Upper lobe of left lung (tissue), 6 donors: Measurements from ENCODE around the gene THEMIS. TPM values are rescaled to one million over a fixed set of nuclear protein-coding genes. Genes with fewer than 3 reads are reported as not detected.

Experiments used
- ATAC-seq, 2 donors: fragments of 200-7000 bp; cut with Tn5 transposase; one replicate each; pipeline ENCODE4 v1.9.1; 2022; ENCODE audit warnings: mild to moderate bottlenecking in 2 of 2, moderate library complexity in 2 of 2; ENCODE audit not compliant: low FRiP score in 2 of 2
- DNase-seq, 2 donors: peaks; one replicate each; pipeline ENCODE4 v3.0.0-alpha.2; 2019 to 2020
- H3K27ac ChIP-seq, 4 donors: fragments of 200-600 bp; sonication (generic); one replicate each; pipeline ENCODE4 v1.5.1; 2016 to 2019
- H3K27me3 ChIP-seq, 4 donors: fragments of 200-600 bp; sonication (generic); one replicate each; pipeline ENCODE4 v1.5.1; 2017 to 2019
- H3K36me3 ChIP-seq, 4 donors: fragments of 200-600 bp; sonication (generic); one replicate each; pipeline ENCODE4 v1.5.1; 2016 to 2019
- H3K4me1 ChIP-seq, 4 donors: fragments of 200-600 bp; sonication (generic); one replicate each; pipeline ENCODE4 v1.5.1; 2018 to 2019
- H3K4me3 ChIP-seq, 4 donors: fragments of 200-600 bp; sonication (generic); one replicate each; pipeline ENCODE4 v1.5.1; 2017 to 2019; ENCODE audit warnings: mild to moderate bottlenecking in 2 of 4, moderate library complexity in 1 of 4
- H3K9me3 ChIP-seq, 4 donors: fragments of 200-600 bp; sonication (generic); one replicate each; pipeline ENCODE4 v1.5.1; 2018 to 2019
- CTCF ChIP-seq, 6 experiments: fragments of 450-650 bp in 4 of 6; fragments of 200-600 bp in 2 of 6; sonication (generic) in 2 of 6; IDR thresholded peaks; one replicate each; pipeline ENCODE4 v1.5.1; 2016 to 2019; ENCODE audit warnings: antibody characterized with exemption in 6 of 6
- EP300 ChIP-seq, 4 donors: sonication (generic); formaldehyde crosslinking; IDR thresholded peaks; one replicate each; pipeline ENCODE4 v1.5.1; 2017; ENCODE audit warnings: antibody characterized with exemption in 4 of 4, control low read depth in 2 of 4
- POLR2A ChIP-seq, 4 donors: fragments of 450-650 bp; IDR thresholded peaks; one replicate each; pipeline ENCODE4 v1.5.1; 2016 to 2017; ENCODE audit warnings: antibody characterized with exemption in 4 of 4, mild to moderate bottlenecking in 2 of 4
- POLR2AphosphoS5 ChIP-seq, 2 donors: sonication (generic); formaldehyde crosslinking; IDR thresholded peaks; one replicate each; pipeline ENCODE4 v1.5.1; 2017; ENCODE audit warnings: antibody characterized with exemption in 2 of 2
- WGBS, 2 donors: methylation state at CpG; one replicate each; pipeline ENCODE4 v1.1.5; 2017 to 2018; 5-methylcytosine and 5-hydroxymethylcytosine counted together
- total RNA-seq, 6 donors: library from RNA; depleted of rRNA in 4 of 6; stranded (reverse); fragments of >200 nt in 4 of 6; gene quantifications; one replicate each; pipeline versions ENCODE4 v1.1.0 to v1.2.1, GENCODE V29; 2016 to 2021
- donor health status: DM: no; HTN: no; CAD: no; lungs with moderate emphysema.
- donor health status: DM: no; HTN: yes; CAD: no; lungs with severe emphysema.

Gene THEMIS
- total RNA-seq, 6 donors from 2014 or later: 1.5 to 7.8 (median 2.2) TPM

GRCh38 chr6:127880429-127880828 lies 20.4 kb downstream of the THEMIS start:
- H3K27me3 ChIP-seq: no peaks in the 10 kb centered on the region
- H3K36me3 ChIP-seq: no peaks in the 10 kb centered on the region
- no peak for TF ChIP-seq EP300 (IDR thresholded peaks at IDR 0.05)
- TF ChIP-seq CTCF (IDR thresholded peaks at IDR 0.05): no peak
- TF ChIP-seq POLR2AphosphoS5 (IDR thresholded peaks at IDR 0.05): no peak
- H3K4me3 ChIP-seq: no peak overlapping the region
- no peak for DNase-seq
- H3K27ac ChIP-seq: no peak overlapping the region
- H3K9me3 ChIP-seq: no peaks in the 10 kb centered on the region
- H3K4me1 ChIP-seq: no peaks in the 10 kb centered on the region
- ATAC-seq: no peak

- no peak for TF ChIP-seq POLR2AphosphoS5 (IDR thresholded peaks at IDR 0.05)
- no peak for TF ChIP-seq EP300 (IDR thresholded peaks at IDR 0.05)
- TF ChIP-seq CTCF (IDR thresholded peaks at IDR 0.05): no peak
- no peak for TF ChIP-seq POLR2A (IDR thresholded peaks at IDR 0.05)
- Histone ChIP-seq H3K36me3 (no peaks in the 10 kb centered on the region), H3K9me3 (no peaks in the 10 kb centered on the region), H3K4me1 (no peaks in the 10 kb centered on the region), H3K27ac (no peak overlapping the region), H3K4me3 (no peak overlapping the region), H3K27me3 (no peaks in the 10 kb centered on the region)
- ATAC-seq (no peak), DNase-seq (peak in 1 of 2 donors; percentile 8)
- WGBS, 2 donors: 40 to 55% methylated on average over 12 of the region's 12 CpGs
These were observed 21.2 kb downstream of the THEMIS start for GRCh38 chr6:127879685-127880084.

- H3K4me3 ChIP-seq: no peak overlapping the region
- H3K27ac ChIP-seq: no peak overlapping the region
- TF ChIP-seq EP300 (IDR thresholded peaks at IDR 0.05): no peak
- TF ChIP-seq POLR2A (IDR thresholded peaks at IDR 0.05): no peak
- no peak for TF ChIP-seq CTCF (IDR thresholded peaks at IDR 0.05)
- TF ChIP-seq POLR2AphosphoS5 (IDR thresholded peaks at IDR 0.05): no peak
- no peak for ATAC-seq
- no peaks in the 10 kb centered on the region for H3K27me3 ChIP-seq
- H3K4me1 ChIP-seq: no peaks in the 10 kb centered on the region
- H3K9me3 ChIP-seq: no peaks in the 10 kb centered on the region
- no peaks in the 10 kb centered on the region for H3K36me3 ChIP-seq
- DNase-seq: no peak
- WGBS, 2 donors: 75 to 80% methylated on average over 2 of the region's 2 CpGs
These were observed 22.7 kb downstream of the THEMIS start for GRCh38 chr6:127878115-127878514.

- DNase-seq (no peak), ATAC-seq (no peak)
- Histone ChIP-seq H3K27ac (no peak overlapping the region), H3K4me3 (no peak overlapping the region), H3K9me3 (peaks cover 0 to 3% (median 0%) of the 10 kb centered on the region in 4 donors), H3K36me3 (no peaks in the 10 kb centered on the region), H3K27me3 (no peaks in the 10 kb centered on the region), H3K4me1 (no peaks in the 10 kb centered on the region)
- 77 to 81% methylated on average over 3 of the region's 3 CpGs for WGBS, 2 donors
- TF ChIP-seq CTCF (IDR thresholded peaks at IDR 0.05) (no peak), EP300 (IDR thresholded peaks at IDR 0.05) (no peak), POLR2A (IDR thresholded peaks at IDR 0.05) (no peak), POLR2AphosphoS5 (IDR thresholded peaks at IDR 0.05) (no peak)
These were observed 23.6 kb downstream of the THEMIS start for GRCh38 chr6:127877231-127877630.

- no peaks in the 10 kb centered on the region for H3K36me3 ChIP-seq
- 88 to 98% methylated on average over 4 of the region's 4 CpGs for WGBS, 2 donors
- no peak overlapping the region for H3K4me3 ChIP-seq
- TF ChIP-seq POLR2AphosphoS5 (IDR thresholded peaks at IDR 0.05) (no peak), CTCF (IDR thresholded peaks at IDR 0.05) (no peak), POLR2A (IDR thresholded peaks at IDR 0.05) (no peak), EP300 (IDR thresholded peaks at IDR 0.05) (no peak)
- H3K9me3 ChIP-seq: peaks cover 0 to 3% (median 0%) of the 10 kb centered on the region in 4 donors
- DNase-seq: no peak
- H3K4me1 ChIP-seq: no peaks in the 10 kb centered on the region
- ATAC-seq: no peak
- H3K27ac ChIP-seq: no peak overlapping the region
- no peaks in the 10 kb centered on the region for H3K27me3 ChIP-seq
These were observed 31.0 kb downstream of the THEMIS start for GRCh38 chr6:127869772-127870404.
